Transverse colon (tissue), 4 donors: ENCODE data around the gene ANKRD49. TPM values are rescaled to one million over a fixed set of nuclear protein-coding genes. Genes with fewer than 3 reads are reported as not detected.
"Not testable (repeated sequence)": the region's sequence is repeated elsewhere in the genome, so short reads cannot be mapped to it uniquely, and the experiment has no call there.

ENCODE experiments used
- DNase-seq: peaks from one replicate; pipeline ENCODE4 v3.0.0-alpha.2; 2019
- H3K27ac ChIP-seq, 4 donors: fragments of 200-600 bp; sonication (generic); 2 replicates each; pipeline ENCODE4 v1.5.1; 2016 to 2018; ENCODE audit warnings: inconsistent platforms in 4 of 4
- H3K27me3 ChIP-seq: fragments of 200-600 bp; sonication (generic); 2 replicates; pipeline ENCODE4 v1.5.1; 2017; ENCODE audit warnings: inconsistent platforms
- H3K36me3 ChIP-seq, 4 donors: fragments of 200-600 bp; sonication (generic); 2 replicates each; pipeline ENCODE4 v1.5.1; 2017 to 2019; ENCODE audit warnings: inconsistent platforms in 4 of 4
- H3K4me1 ChIP-seq, 4 donors: fragments of 200-600 bp; sonication (generic); 2 replicates each; pipeline ENCODE4 v1.5.1; 2017 to 2020; ENCODE audit warnings: inconsistent platforms in 4 of 4
- H3K4me3 ChIP-seq, 4 donors: fragments of 200-600 bp; sonication (generic); 1 replicate in 1 of 4; 2 replicates in 3 of 4; pipeline versions ENCODE4 v1.5.1 to v1.6.1; 2017 to 2019; ENCODE audit warnings: inconsistent platforms in 4 of 4
- H3K9me3 ChIP-seq, 2 donors: fragments of 200-600 bp; sonication (generic); 2 replicates each; pipeline ENCODE4 v1.5.1; 2017 to 2019; ENCODE audit warnings: inconsistent platforms in 2 of 2
- CTCF ChIP-seq, 5 experiments: fragments of 200-600 bp in 3 of 5; fragments of 450-650 bp in 2 of 5; sonication (generic) in 3 of 5; IDR thresholded peaks; 1 replicate in 2 of 5; 2 replicates in 3 of 5; pipeline ENCODE4 v1.5.1; 2016 to 2017; ENCODE audit warnings: antibody characterized with exemption in 5 of 5, inconsistent platforms in 3 of 5, mild to moderate bottlenecking in 2 of 5, moderate library complexity in 1 of 5
- EP300 ChIP-seq: sonication (generic); formaldehyde crosslinking; IDR thresholded peaks from one replicate; pipeline ENCODE4 v1.6.1; 2017; ENCODE audit warnings: antibody characterized with exemption, low read depth
- POLR2A ChIP-seq: fragments of 450-650 bp; IDR thresholded peaks from one replicate; pipeline ENCODE4 v1.6.1; 2016; ENCODE audit warnings: antibody characterized with exemption, mild to moderate bottlenecking, moderate library complexity
- POLR2AphosphoS5 ChIP-seq, 3 donors: sonication (generic); formaldehyde crosslinking; IDR thresholded peaks; one replicate each; pipeline ENCODE4 v1.6.1; 2016; ENCODE audit warnings: antibody characterized with exemption in 3 of 3
- WGBS, 2 donors: methylation state at CpG; one replicate each; pipeline ENCODE4 v1.1.5; 2018; ENCODE audit warnings: low coverage in 1 of 2; 5-methylcytosine and 5-hydroxymethylcytosine counted together
- in situ Hi-C, 4 donors: fragments of 200-750 bp; cut with MboI; loops; one replicate each; pipeline versions ENCODE4 v1.15.0 to v1.15.1; 2017; ENCODE audit warnings: low sequenced_read_pairs in 3 of 4, low pct_ligation_motif_present in 1 of 4, low pct_unique_long_range_greater_than_20kb in 1 of 4
- intact Hi-C: fragments of 100-400 bp; cut with DNase I; formaldehyde crosslinking; loops from one replicate; pipeline ENCODE4 v1.15.1; 2023; ENCODE audit warnings: low total_unique reads
- total RNA-seq, 4 donors: library from RNA; depleted of rRNA; stranded (reverse); fragments of >200 nt; gene quantifications; one replicate each; pipeline ENCODE4 v1.1.0, GENCODE V29; 2016

Gene ANKRD49
- total RNA-seq, 4 donors from 2014 or later, result 24.4 to 43.6 (median 33.2) TPM

GRCh38 chr11:94494126-94494680 lies 419 bp downstream of the ANKRD49 start:
- H3K4me3 ChIP-seq, result peak overlapping the region; percentile 82 to 94 (median 88)
- no peaks in the 10 kb centered on the region for H3K27me3 ChIP-seq
- no peak for DNase-seq
- H3K9me3 ChIP-seq, result no peaks in the 10 kb centered on the region
- peaks cover 0 to 24% (median 8%) of the 10 kb centered on the region in 4 donors for H3K36me3 ChIP-seq
- peaks cover 14 to 27% (median 18%) of the 10 kb centered on the region in 4 donors for H3K4me1 ChIP-seq
- TF ChIP-seq POLR2A, result no peak
- no peak for TF ChIP-seq EP300
- TF ChIP-seq POLR2AphosphoS5 (IDR thresholded peaks at IDR 0.05), result no peak
- no peak for TF ChIP-seq CTCF (IDR thresholded peaks at IDR 0.05)
- intact Hi-C loops, result no loop called here
- in situ Hi-C loops, result loop anchor here in 3 of 4 donors (25.0 kb wide), 4 partner anchors 332 to 1293 kb away; partner anchors contain the start of genes C11orf54 (in 2 of the 3), TAF1D (in 2 of the 3), CEP57 (in 1 of the 3) and FAM76B (in 1 of the 3)
- peak overlapping the region; percentile 85 to 92 (median 90) for H3K27ac ChIP-seq
- 6 to 11% methylated on average over 5 to 16 of the region's 19 CpGs for WGBS, 2 donors

GRCh38 chr11:94500181-94500580 lies 6.4 kb downstream of the ANKRD49 start:
- intact Hi-C loops (loop anchor here (5.0 to 10.0 kb wide), 2 partner anchors 605 to 1412 kb away; no protein-coding TSS in a partner anchor), in situ Hi-C loops (loop anchor here in 1 of 4 donors (10.0 to 25.0 kb wide), 2 partner anchors 175 to 613 kb away; no protein-coding TSS in a partner anchor)
- H3K9me3 ChIP-seq, result no peaks in the 10 kb centered on the region
- H3K4me1 ChIP-seq, result peaks cover 0 to 4% (median 3%) of the 10 kb centered on the region in 4 donors
- 83 to 100% methylated on average over 2 of the region's 2 CpGs for WGBS, 2 donors
- TF ChIP-seq EP300, result no peak
- DNase-seq, result no peak
- no peaks in the 10 kb centered on the region for H3K27me3 ChIP-seq
- H3K36me3 ChIP-seq, result peaks cover 0 to 28% (median 8%) of the 10 kb centered on the region in 4 donors
- no peak overlapping the region for H3K4me3 ChIP-seq
- H3K27ac ChIP-seq, result no peak overlapping the region

GRCh38 chr11:94501522-94501921 lies 7.7 kb downstream of the ANKRD49 start:
- Histone ChIP-seq H3K9me3 (no peaks in the 10 kb centered on the region), H3K27ac (no peak overlapping the region), H3K4me1 (peaks cover 0 to 2% (median 0%) of the 10 kb centered on the region in 4 donors), H3K27me3 (no peaks in the 10 kb centered on the region), H3K36me3 (peaks cover 0 to 28% (median 8%) of the 10 kb centered on the region in 4 donors), H3K4me3 (no peak overlapping the region)
- intact Hi-C loops (loop anchor here (5.0 to 10.0 kb wide), 2 partner anchors 607 to 1411 kb away; no protein-coding TSS in a partner anchor), in situ Hi-C loops (loop anchor here in 1 of 4 donors (10.0 to 25.0 kb wide), 2 partner anchors 177 to 614 kb away; no protein-coding TSS in a partner anchor)
- WGBS, 2 donors, result 69 to 71% methylated on average over 2 of the region's 2 CpGs
- no peak for TF ChIP-seq POLR2AphosphoS5 (IDR thresholded peaks at IDR 0.05)
- no peak for TF ChIP-seq EP300
- TF ChIP-seq POLR2A, result no peak
- no peak for TF ChIP-seq CTCF (IDR thresholded peaks at IDR 0.05)
- no peak for DNase-seq

- no peak for TF ChIP-seq POLR2AphosphoS5 (IDR thresholded peaks at IDR 0.05)
- peak; percentile 57 to 74 (median 68) for TF ChIP-seq CTCF (IDR thresholded peaks at IDR 0.05)
- TF ChIP-seq POLR2A, result no peak
- intact Hi-C loops, result loop anchor here (5.0 to 10.0 kb wide), 2 partner anchors 610 to 1408 kb away; no protein-coding TSS in a partner anchor
- no peak for DNase-seq
- in situ Hi-C loops, result loop anchor here in 1 of 4 donors (10.0 to 25.0 kb wide), 2 partner anchors 180 to 617 kb away; no protein-coding TSS in a partner anchor
- peaks cover 0 to 2% (median 0%) of the 10 kb centered on the region in 4 donors for H3K4me1 ChIP-seq
- H3K9me3 ChIP-seq, result no peaks in the 10 kb centered on the region
- H3K4me3 ChIP-seq, result no peak overlapping the region
- no peaks in the 10 kb centered on the region for H3K27me3 ChIP-seq
- 2 to 20% methylated on average over 3 of the region's 3 CpGs for WGBS, 2 donors
- H3K36me3 ChIP-seq, result peaks cover 0 to 5% (median 0%) of the 10 kb centered on the region in 4 donors
- no peak overlapping the region for H3K27ac ChIP-seq
Observed at GRCh38 chr11:94504689-94505293, 11.0 kb downstream of the ANKRD49 start.

GRCh38 chr11:94506513-94506912 lies 12.7 kb downstream of the ANKRD49 start:
- H3K36me3 ChIP-seq, DNase-seq, H3K9me3 ChIP-seq, H3K4me1 ChIP-seq, H3K27ac ChIP-seq, H3K27me3 ChIP-seq, H3K4me3 ChIP-seq: not testable (repeated sequence)
- intact Hi-C loops (loop anchor here (10.0 kb wide), 1 partner anchor 612 kb away; no protein-coding TSS in a partner anchor), in situ Hi-C loops (loop anchor here in 1 of 4 donors (10.0 to 25.0 kb wide), 2 partner anchors 182 to 619 kb away; no protein-coding TSS in a partner anchor)
- WGBS, 2 donors, result 91 to 93% methylated on average over 5 of the region's 5 CpGs
